Measurements from ENCODE around the gene RAI14. TPM values are rescaled to one million over a fixed set of nuclear protein-coding genes. Genes with fewer than 3 reads are reported as not detected.

RAI14 gene
- total and polyA plus RNA-seq, 3 experiments from 2014 or later, result 0.58 to 3.9 (median 3.9) TPM

DNA sequence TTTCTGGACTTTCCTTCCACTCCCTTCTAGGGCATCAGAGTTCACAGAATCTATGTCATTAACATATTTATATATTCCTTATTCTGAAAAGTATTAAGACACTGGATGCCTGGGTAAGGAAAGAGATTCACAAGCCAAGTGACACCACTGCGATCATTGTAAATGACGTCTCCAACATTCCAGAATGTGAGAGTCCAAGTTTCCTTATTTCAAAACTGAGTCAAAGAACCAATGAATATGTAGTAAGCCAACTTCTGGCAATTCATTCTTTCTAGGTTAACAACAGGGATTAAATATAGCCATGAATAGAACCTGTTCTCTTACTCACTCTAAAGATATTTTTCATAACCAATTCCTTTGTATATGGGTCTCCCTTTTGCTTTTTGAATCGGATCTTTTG lies 18.1 kb downstream of the RAI14 start:
- no peaks in the 10 kb centered on the region for H3K36me3 ChIP-seq (ENCODE audit: insufficient read depth, low read length)
- CTCF ChIA-PET, result no interaction called here
- peaks cover 5 to 26% of the 10 kb centered on the region in 2 donors for H3K27me3 Mint-ChIP-seq
- no peaks in the 10 kb centered on the region for H3K4me1 Mint-ChIP-seq
- DNase-seq, result no peak
- H3K9me3 ChIP-seq (ENCODE audit: low read length), result no peaks in the 10 kb centered on the region
- no peak overlapping the region for H3K4me3 Mint-ChIP-seq
- H3K9me3 Mint-ChIP-seq, result no peaks in the 10 kb centered on the region
- no peaks in the 10 kb centered on the region for H3K4me1 ChIP-seq (ENCODE audit: insufficient read depth, low read length)
- no peaks in the 10 kb centered on the region for H3K36me3 Mint-ChIP-seq
- H3K4me3 ChIP-seq (ENCODE audit: low read length), result no peak overlapping the region
- H3K27ac ChIP-seq (ENCODE audit: low read depth, low read length), result no peak overlapping the region
- H3K27ac Mint-ChIP-seq, result no peak overlapping the region
- POLR2A ChIA-PET, result no interaction called here
- H3K27me3 ChIP-seq (ENCODE audit: insufficient read depth, low read length, poor library complexity, severe bottlenecking), result no peaks in the 10 kb centered on the region

DNA sequence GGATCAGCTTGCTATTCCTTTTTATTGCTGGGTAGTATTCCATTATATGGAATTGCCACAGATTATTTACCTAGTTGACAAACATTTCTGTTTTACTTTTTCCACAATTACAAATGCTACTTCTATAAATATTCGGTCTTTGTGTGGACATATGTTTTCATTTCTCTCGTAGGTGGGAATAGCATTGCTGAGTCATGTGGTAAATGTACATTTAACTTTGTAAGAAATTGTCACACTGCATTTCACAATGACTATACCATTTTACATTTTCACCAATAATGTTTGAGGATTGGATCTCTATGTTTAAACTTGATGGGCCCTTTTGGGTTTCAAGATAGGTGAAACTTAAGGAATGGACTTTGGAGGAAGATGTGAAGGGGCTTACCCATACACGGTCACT lies 19.7 kb downstream of the RAI14 start:
- H3K27ac Mint-ChIP-seq, result no peak overlapping the region
- H3K27me3 Mint-ChIP-seq, result peaks cover 5 to 19% of the 10 kb centered on the region in 2 donors
- Histone ChIP-seq H3K27me3 (ENCODE audit: insufficient read depth, low read length, poor library complexity, severe bottlenecking) (no peaks in the 10 kb centered on the region), H3K9me3 (ENCODE audit: low read length) (no peaks in the 10 kb centered on the region), H3K4me3 (ENCODE audit: low read length) (no peak overlapping the region), H3K27ac (ENCODE audit: low read depth, low read length) (no peak overlapping the region), H3K36me3 (ENCODE audit: insufficient read depth, low read length) (no peaks in the 10 kb centered on the region), H3K4me1 (ENCODE audit: insufficient read depth, low read length) (no peaks in the 10 kb centered on the region)
- CTCF ChIA-PET, result no interaction called here
- POLR2A ChIA-PET, result no interaction called here
- no peak for DNase-seq
- no peaks in the 10 kb centered on the region for H3K9me3 Mint-ChIP-seq
- no peaks in the 10 kb centered on the region for H3K4me1 Mint-ChIP-seq
- no peak overlapping the region for H3K4me3 Mint-ChIP-seq
- no peaks in the 10 kb centered on the region for H3K36me3 Mint-ChIP-seq

DNA sequence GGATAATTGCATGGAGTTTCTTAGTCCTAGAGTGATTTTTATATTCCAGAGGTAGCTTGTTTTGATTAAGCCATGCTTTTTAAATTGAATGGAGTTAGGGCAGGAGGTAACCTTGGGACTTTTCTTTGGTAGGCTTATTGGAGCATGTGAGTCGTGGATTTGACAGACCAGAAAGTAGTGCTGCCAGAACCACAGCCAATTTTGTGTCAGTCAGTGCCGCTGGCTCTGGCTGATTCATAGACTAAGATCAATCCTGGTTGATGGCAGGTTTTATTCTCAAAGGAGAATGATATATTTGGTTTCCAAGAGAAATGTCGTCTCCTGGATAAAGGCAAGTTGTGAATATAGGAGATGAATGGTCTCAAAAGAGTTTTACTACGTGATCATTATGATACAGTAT lies 20.3 kb downstream of the RAI14 start:
- Histone ChIP-seq H3K4me3 (ENCODE audit: low read length) (no peak overlapping the region), H3K9me3 (ENCODE audit: low read length) (no peaks in the 10 kb centered on the region), H3K36me3 (ENCODE audit: insufficient read depth, low read length) (no peaks in the 10 kb centered on the region), H3K4me1 (ENCODE audit: insufficient read depth, low read length) (no peaks in the 10 kb centered on the region), H3K27ac (ENCODE audit: low read depth, low read length) (no peak overlapping the region), H3K27me3 (ENCODE audit: insufficient read depth, low read length, poor library complexity, severe bottlenecking) (no peaks in the 10 kb centered on the region)
- Mint-ChIP-seq H3K9me3 (no peaks in the 10 kb centered on the region), H3K4me3 (no peak overlapping the region), H3K27me3 (peaks cover 5 to 22% of the 10 kb centered on the region in 2 donors), H3K4me1 (no peaks in the 10 kb centered on the region), H3K27ac (no peak overlapping the region), H3K36me3 (no peaks in the 10 kb centered on the region)
- POLR2A ChIA-PET, result no interaction called here
- no peak for DNase-seq
- CTCF ChIA-PET, result no interaction called here

DNA sequence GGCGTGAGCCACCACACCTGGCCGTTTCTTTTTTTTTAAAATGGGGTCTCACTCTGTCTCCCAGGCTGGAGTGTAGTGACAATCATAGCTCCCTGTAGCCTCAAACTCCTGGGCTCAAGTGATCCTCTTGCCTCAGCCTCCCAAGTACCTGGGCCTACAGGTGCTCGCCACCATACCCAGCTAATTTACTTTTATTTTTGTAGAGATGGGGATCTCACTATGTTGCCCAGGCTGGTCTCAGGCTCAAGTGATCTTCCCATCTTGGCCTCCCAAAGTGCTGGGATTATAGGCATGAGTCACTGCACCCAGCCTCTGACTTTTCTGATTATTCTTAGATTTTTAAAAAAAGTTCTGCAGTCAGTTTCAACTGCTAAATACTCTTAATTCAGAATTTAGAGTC lies 21.3 kb downstream of the RAI14 start:
- no peak overlapping the region for H3K27ac ChIP-seq (ENCODE audit: low read depth, low read length)
- DNase-seq, result no peak
- H3K4me1 ChIP-seq (ENCODE audit: insufficient read depth, low read length), result no peaks in the 10 kb centered on the region
- Mint-ChIP-seq H3K4me1 (no peaks in the 10 kb centered on the region), H3K4me3 (no peak overlapping the region), H3K36me3 (no peaks in the 10 kb centered on the region), H3K27ac (no peak overlapping the region), H3K27me3 (peaks cover 5 to 22% of the 10 kb centered on the region in 2 donors), H3K9me3 (no peaks in the 10 kb centered on the region)
- no peaks in the 10 kb centered on the region for H3K27me3 ChIP-seq (ENCODE audit: insufficient read depth, low read length, poor library complexity, severe bottlenecking)
- no peaks in the 10 kb centered on the region for H3K9me3 ChIP-seq (ENCODE audit: low read length)
- ChIA-PET POLR2A (no interaction called here), CTCF (no interaction called here)
- H3K36me3 ChIP-seq (ENCODE audit: insufficient read depth, low read length), result no peaks in the 10 kb centered on the region
- no peak overlapping the region for H3K4me3 ChIP-seq (ENCODE audit: low read length)

DNA sequence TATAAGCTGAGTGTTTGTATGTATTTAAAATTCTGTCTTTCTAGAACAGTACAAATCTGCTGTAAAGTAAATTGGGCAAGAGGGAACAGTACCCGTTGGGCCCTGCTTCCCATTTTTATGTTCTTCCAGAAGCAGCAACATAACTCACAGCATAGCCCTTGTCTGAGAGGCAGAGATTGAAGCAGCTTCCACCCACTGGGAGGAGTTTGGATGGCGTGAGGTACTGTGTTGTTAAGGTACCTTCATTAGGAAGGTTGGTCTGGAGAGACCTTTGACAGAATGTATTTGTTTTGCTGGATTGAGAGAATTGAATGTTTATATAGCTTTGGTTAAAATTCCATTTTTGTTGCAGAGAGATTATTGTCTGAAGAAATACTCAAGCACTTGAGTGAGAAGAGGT lies 24.8 kb downstream of the RAI14 start:
- no peak overlapping the region for H3K4me3 ChIP-seq (ENCODE audit: low read length)
- no peaks in the 10 kb centered on the region for H3K27me3 ChIP-seq (ENCODE audit: insufficient read depth, low read length, poor library complexity, severe bottlenecking)
- Mint-ChIP-seq H3K9me3 (no peaks in the 10 kb centered on the region), H3K4me1 (no peaks in the 10 kb centered on the region), H3K27me3 (peaks cover under 1 to 15% of the 10 kb centered on the region in 2 donors), H3K36me3 (no peaks in the 10 kb centered on the region), H3K27ac (no peak overlapping the region), H3K4me3 (no peak overlapping the region)
- H3K4me1 ChIP-seq (ENCODE audit: insufficient read depth, low read length), result no peaks in the 10 kb centered on the region
- CTCF ChIA-PET, result no interaction called here
- no peak for DNase-seq
- no peak overlapping the region for H3K27ac ChIP-seq (ENCODE audit: low read depth, low read length)
- no peaks in the 10 kb centered on the region for H3K9me3 ChIP-seq (ENCODE audit: low read length)
- POLR2A ChIA-PET, result no interaction called here
- no peaks in the 10 kb centered on the region for H3K36me3 ChIP-seq (ENCODE audit: insufficient read depth, low read length)

DNA sequence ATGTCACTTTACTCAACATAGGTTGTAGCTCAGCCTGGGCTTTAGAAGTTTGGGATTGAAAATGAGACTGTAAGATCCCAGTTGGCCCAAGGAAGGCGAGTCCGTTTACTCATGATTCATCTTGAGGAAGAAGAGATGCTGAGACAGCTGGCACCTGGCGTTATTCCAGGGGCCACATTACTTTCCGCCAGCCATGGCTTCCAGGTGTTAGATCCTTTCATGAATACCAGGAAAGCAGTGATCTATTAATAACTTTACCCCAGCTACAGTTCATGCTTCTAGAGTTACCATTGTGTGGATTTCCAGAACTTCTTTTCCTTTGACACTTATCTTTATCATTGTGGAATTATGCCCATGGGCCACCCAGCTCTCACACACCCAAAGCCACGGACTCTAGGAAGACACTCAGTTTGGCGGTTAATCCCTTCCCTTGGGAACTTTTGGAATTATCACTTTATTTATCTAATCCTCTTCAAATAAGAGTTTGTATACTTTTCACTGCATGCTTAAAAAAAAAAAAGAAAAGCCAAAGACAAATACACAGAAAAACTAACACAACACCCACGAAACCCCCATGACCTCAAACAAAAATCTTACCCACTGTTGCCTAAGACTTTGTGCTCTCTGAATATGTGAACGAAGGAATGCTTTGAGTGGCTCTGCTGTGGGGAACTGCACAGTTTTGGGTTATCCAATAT lies 26.9 kb downstream of the RAI14 start:
- Histone ChIP-seq H3K27me3 (ENCODE audit: insufficient read depth, low read length, poor library complexity, severe bottlenecking) (no peaks in the 10 kb centered on the region), H3K4me3 (ENCODE audit: low read length) (no peak overlapping the region), H3K9me3 (ENCODE audit: low read length) (no peaks in the 10 kb centered on the region), H3K4me1 (ENCODE audit: insufficient read depth, low read length) (no peaks in the 10 kb centered on the region), H3K27ac (ENCODE audit: low read depth, low read length) (no peak overlapping the region), H3K36me3 (ENCODE audit: insufficient read depth, low read length) (no peaks in the 10 kb centered on the region)
- peaks cover 0 to 18% of the 10 kb centered on the region in 2 donors for H3K27me3 Mint-ChIP-seq
- H3K36me3 Mint-ChIP-seq, result no peaks in the 10 kb centered on the region
- no peak overlapping the region for H3K27ac Mint-ChIP-seq
- ChIA-PET CTCF (no interaction called here), POLR2A (no interaction called here)
- no peaks in the 10 kb centered on the region for H3K9me3 Mint-ChIP-seq
- no peak for DNase-seq
- H3K4me1 Mint-ChIP-seq, result no peaks in the 10 kb centered on the region
- H3K4me3 Mint-ChIP-seq, result no peak overlapping the region

DNA sequence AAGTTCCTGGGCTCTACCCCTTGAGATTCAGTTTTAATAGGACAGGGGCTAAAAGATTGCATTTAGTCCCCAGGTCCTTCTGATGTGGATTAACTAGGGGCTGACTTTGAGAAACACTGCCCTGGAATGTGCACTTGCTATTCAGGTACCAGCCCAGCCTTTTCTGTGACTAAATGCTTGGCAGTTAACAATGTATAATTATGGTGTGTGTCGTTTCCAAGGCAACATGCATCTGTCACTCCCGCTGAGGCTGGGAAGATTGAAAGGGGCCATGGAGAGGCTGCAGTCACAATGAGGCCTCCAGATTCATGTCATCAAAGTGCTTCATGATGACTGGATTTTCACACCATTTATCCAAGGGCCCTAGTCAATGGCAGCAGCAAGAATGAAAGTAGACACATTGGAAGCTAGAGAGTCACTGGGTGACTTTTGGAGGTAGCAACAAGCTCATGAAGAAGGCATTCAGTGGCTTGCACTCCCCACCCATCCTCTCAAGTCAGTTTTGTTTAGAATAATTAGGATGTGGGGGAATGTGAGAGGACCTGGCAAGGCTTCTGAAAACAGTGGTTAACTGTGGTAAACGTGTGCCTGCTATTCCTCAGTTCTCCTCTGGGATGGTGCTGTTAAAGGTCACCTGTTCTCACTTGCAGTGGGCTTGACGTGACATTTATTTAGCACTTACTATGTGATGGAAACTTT lies 28.3 kb downstream of the RAI14 start:
- no peaks in the 10 kb centered on the region for H3K9me3 ChIP-seq (ENCODE audit: low read length)
- H3K4me3 Mint-ChIP-seq, result no peak overlapping the region
- DNase-seq, result no peak
- POLR2A ChIA-PET, result no interaction called here
- H3K4me3 ChIP-seq (ENCODE audit: low read length), result no peak overlapping the region
- H3K27me3 ChIP-seq (ENCODE audit: insufficient read depth, low read length, poor library complexity, severe bottlenecking), result no peaks in the 10 kb centered on the region
- no peak overlapping the region for H3K27ac ChIP-seq (ENCODE audit: low read depth, low read length)
- no peaks in the 10 kb centered on the region for H3K36me3 Mint-ChIP-seq
- no peaks in the 10 kb centered on the region for H3K4me1 Mint-ChIP-seq
- H3K9me3 Mint-ChIP-seq, result no peaks in the 10 kb centered on the region
- no peak overlapping the region for H3K27ac Mint-ChIP-seq
- no peaks in the 10 kb centered on the region for H3K36me3 ChIP-seq (ENCODE audit: insufficient read depth, low read length)
- H3K4me1 ChIP-seq (ENCODE audit: insufficient read depth, low read length), result no peaks in the 10 kb centered on the region
- H3K27me3 Mint-ChIP-seq, result peaks cover 0 to 19% of the 10 kb centered on the region in 2 donors
- CTCF ChIA-PET, result no interaction called here

DNA sequence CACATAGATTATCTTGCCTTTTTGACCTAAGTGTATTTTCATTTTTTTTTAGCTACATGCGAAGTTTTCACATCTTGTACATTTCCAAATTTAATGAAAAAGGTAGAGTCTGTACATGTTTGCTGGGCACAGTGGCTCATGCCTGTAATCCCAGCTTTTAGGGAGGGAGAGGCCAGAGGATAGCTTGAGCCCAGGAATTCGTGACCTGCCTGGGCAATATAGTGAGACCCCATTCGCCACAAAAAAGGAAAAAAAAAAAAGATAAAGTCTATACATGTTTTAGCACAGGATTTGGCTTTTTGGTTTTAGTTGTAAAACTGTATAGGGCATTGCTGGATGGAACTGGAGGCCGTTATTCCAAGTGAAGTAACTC lies 28.8 kb downstream of the RAI14 start:
- ChIA-PET CTCF (no interaction called here), POLR2A (no interaction called here)
- Mint-ChIP-seq H3K27ac (no peak overlapping the region), H3K4me3 (no peak overlapping the region), H3K27me3 (peaks cover 0 to 21% of the 10 kb centered on the region in 2 donors), H3K36me3 (no peaks in the 10 kb centered on the region), H3K4me1 (no peaks in the 10 kb centered on the region), H3K9me3 (no peaks in the 10 kb centered on the region)
- H3K27ac ChIP-seq (ENCODE audit: low read depth, low read length), result no peak overlapping the region
- DNase-seq, result no peak
- H3K36me3 ChIP-seq (ENCODE audit: insufficient read depth, low read length), result no peaks in the 10 kb centered on the region
- no peaks in the 10 kb centered on the region for H3K4me1 ChIP-seq (ENCODE audit: insufficient read depth, low read length)
- H3K4me3 ChIP-seq (ENCODE audit: low read length), result no peak overlapping the region
- no peaks in the 10 kb centered on the region for H3K9me3 ChIP-seq (ENCODE audit: low read length)
- no peaks in the 10 kb centered on the region for H3K27me3 ChIP-seq (ENCODE audit: insufficient read depth, low read length, poor library complexity, severe bottlenecking)
